HUES64 (cell line): ENCODE measurements around the gene S100A2.
A peak's percentile ranks its signal among the peaks of the same experiment; 100 is the strongest.

ENCODE experiments used
- H3K27ac ChIP-seq: 2 replicates; pipeline ENCODE4 v1.7.0; 2013; ENCODE audit warnings: low read depth, low read length, inconsistent platforms
- H3K27me3 ChIP-seq: 2 replicates; pipeline ENCODE4 v1.6.1; 2013; ENCODE audit warnings: mild to moderate bottlenecking, low read length; ENCODE audit not compliant: insufficient read depth
- H3K36me3 ChIP-seq: 2 replicates; pipeline ENCODE4 v1.6.1; 2013; ENCODE audit warnings: mild to moderate bottlenecking, low read length; ENCODE audit not compliant: insufficient read depth
- H3K4me1 ChIP-seq: 2 replicates; pipeline ENCODE4 v1.6.1; 2013; ENCODE audit warnings: mild to moderate bottlenecking, low read length, moderate library complexity; ENCODE audit not compliant: insufficient read depth
- H3K4me3 ChIP-seq: 2 replicates; pipeline ENCODE4 v1.5.1; 2013; ENCODE audit warnings: mild to moderate bottlenecking, low read length, moderate library complexity
- H3K9ac ChIP-seq: 2 replicates; pipeline ENCODE4 v1.6.1; 2013; ENCODE audit warnings: mild to moderate bottlenecking, low read depth, low read length
- H3K9me3 ChIP-seq: 2 replicates; pipeline ENCODE4 v1.6.1; 2013; ENCODE audit warnings: low read depth, low read length; ENCODE audit not compliant: insufficient read depth
- WGBS: fragments of 150-250, 120-280 bp; methylation state at CpG from one replicate; pipeline ENCODE4 v1.1.7; 2013; ENCODE audit warnings: missing lambda C conversion rate; 5-methylcytosine and 5-hydroxymethylcytosine counted together

The S100A2 gene

GRCh38 chr1:153550398-153550758, 15.3 kb downstream of the S100A2 start:
- no peak overlapping the region for H3K4me3 ChIP-seq
- no peaks in the 10 kb centered on the region for H3K27me3 ChIP-seq
- 80% methylated on average over 4 of the region's 4 CpGs for WGBS
- H3K9ac ChIP-seq: no peak overlapping the region
- peaks cover 19% of the 10 kb centered on the region; the same call in 1 of the 2 replicates for H3K4me1 ChIP-seq
- H3K9me3 ChIP-seq: no peaks in the 10 kb centered on the region
- H3K27ac ChIP-seq: no peak overlapping the region
- H3K36me3 ChIP-seq: no peaks in the 10 kb centered on the region

GRCh38 chr1:153549741-153550397, 15.8 kb downstream of the S100A2 start:
- Histone ChIP-seq H3K27ac (no peak overlapping the region), H3K9ac (no peak overlapping the region), H3K36me3 (no peaks in the 10 kb centered on the region), H3K27me3 (no peaks in the 10 kb centered on the region), H3K4me1 (peaks cover 23% of the 10 kb centered on the region), H3K9me3 (no peaks in the 10 kb centered on the region), H3K4me3 (no peak overlapping the region)
- 84% methylated on average over 6 of the region's 6 CpGs for WGBS

- Histone ChIP-seq H3K4me3 (no peak within 1 kb of the TSS), H3K9ac (no peak within 1 kb of the TSS), H3K27ac (no peak within 1 kb of the TSS), H3K9me3 (no peaks in the 10 kb centered on the region), H3K27me3 (no peaks in the 10 kb centered on the region), H3K36me3 (no peaks in the 10 kb centered on the region; the same call in 1 of the 2 replicates), H3K4me1 (peaks cover 29% of the 10 kb centered on the region)
- WGBS: 77% methylated on average over 14 of the region's 14 CpGs
Observed at GRCh38 chr1:153548722-153549688, 16.6 kb downstream of the S100A2 start, which contains the start of gene S100A3. S100A3 (minus strand) TSS chr1:153549258; CDS start chr1:153548485, 773 bp downstream.

GRCh38 chr1:153547560-153548551, 17.8 kb downstream of the S100A2 start:
- H3K4me3 ChIP-seq: no peak overlapping the region
- 86% methylated on average over 18 of the region's 19 CpGs for WGBS
- no peaks in the 10 kb centered on the region for H3K9me3 ChIP-seq
- peaks cover 29% of the 10 kb centered on the region for H3K4me1 ChIP-seq
- H3K36me3 ChIP-seq: no peaks in the 10 kb centered on the region; the same call in 1 of the 2 replicates
- H3K27ac ChIP-seq: no peak overlapping the region
- H3K27me3 ChIP-seq: no peaks in the 10 kb centered on the region
- no peak overlapping the region for H3K9ac ChIP-seq

- Histone ChIP-seq H3K27ac (no peak overlapping the region), H3K4me3 (no peak overlapping the region), H3K9me3 (no peaks in the 10 kb centered on the region), H3K36me3 (no peaks in the 10 kb centered on the region; the same call in 1 of the 2 replicates), H3K9ac (no peak overlapping the region), H3K27me3 (no peaks in the 10 kb centered on the region), H3K4me1 (peaks cover 29% of the 10 kb centered on the region)
- 76% methylated on average over 14 of the region's 14 CpGs for WGBS
Observed at GRCh38 chr1:153546796-153547559, 18.7 kb downstream of the S100A2 start.

- no peak overlapping the region for H3K9ac ChIP-seq
Observed at GRCh38 chr1:153546371-153546770, 19.3 kb downstream of the S100A2 start.

GRCh38 chr1:153545067-153546055, 20.3 kb downstream of the S100A2 start, which contains the start of gene S100A4:
S100A4 (minus strand) TSS chr1:153545806; CDS start chr1:153544794, 1,012 bp downstream.
- Histone ChIP-seq H3K36me3 (no peaks in the 10 kb centered on the region; the same call in 1 of the 2 replicates), H3K9ac (peak within 1 kb of the TSS; percentile 34; the same call in 1 of the 2 replicates), H3K27ac (peak within 1 kb of the TSS; percentile 31; the same call in 1 of the 2 replicates), H3K4me1 (peaks cover 27% of the 10 kb centered on the region), H3K27me3 (no peaks in the 10 kb centered on the region), H3K4me3 (peak within 1 kb of the TSS; percentile 24; the same call in 1 of the 2 replicates), H3K9me3 (no peaks in the 10 kb centered on the region)
- 67% methylated on average over 18 of the region's 19 CpGs for WGBS

More at GRCh38 chr1:153546371-153546770, 19.3 kb downstream of the S100A2 start:
- Histone ChIP-seq H3K27ac (no peak overlapping the region), H3K4me1 (peaks cover 29% of the 10 kb centered on the region), H3K9me3 (no peaks in the 10 kb centered on the region), H3K36me3 (no peaks in the 10 kb centered on the region; the same call in 1 of the 2 replicates), H3K4me3 (no peak overlapping the region), H3K27me3 (no peaks in the 10 kb centered on the region)
- 92% methylated on average over 8 of the region's 8 CpGs for WGBS

GRCh38 chr1:153544453-153545066, 21.1 kb downstream of the S100A2 start:
- Histone ChIP-seq H3K4me1 (peaks cover 22% of the 10 kb centered on the region), H3K9ac (no peak overlapping the region; the same call in 1 of the 2 replicates)
- 74% methylated on average over 10 of the region's 10 CpGs for WGBS

GRCh38 chr1:153543736-153544135, 21.9 kb downstream of the S100A2 start:
- H3K4me1 ChIP-seq: peaks cover 15% of the 10 kb centered on the region
- no peaks in the 10 kb centered on the region; the same call in 1 of the 2 replicates for H3K36me3 ChIP-seq
- H3K27ac ChIP-seq: no peak overlapping the region
- H3K4me3 ChIP-seq: no peak overlapping the region
- H3K9ac ChIP-seq: no peak overlapping the region
- H3K27me3 ChIP-seq: no peaks in the 10 kb centered on the region
- no peaks in the 10 kb centered on the region for H3K9me3 ChIP-seq
- 95% methylated on average over 4 of the region's 4 CpGs for WGBS

More at GRCh38 chr1:153544453-153545066, 21.1 kb downstream of the S100A2 start:
- H3K27me3 ChIP-seq: no peaks in the 10 kb centered on the region
- peak overlapping the region; percentile 20; the same call in 1 of the 2 replicates for H3K4me3 ChIP-seq
- no peaks in the 10 kb centered on the region; the same call in 1 of the 2 replicates for H3K36me3 ChIP-seq
- H3K27ac ChIP-seq: peak overlapping the region; percentile 31; the same call in 1 of the 2 replicates
- no peaks in the 10 kb centered on the region for H3K9me3 ChIP-seq
